ENCODE data around the gene PPARA. TPM values are rescaled to one million over a fixed set of nuclear protein-coding genes. Genes with fewer than 3 reads are reported as not detected.

The PPARA gene
- total RNA-seq, 2 experiments from 2014 or later: 9.1 to 11.8 TPM

GRCh38 chr22:46214616-46215015 lies 64.3 kb downstream of the PPARA start:
- CTCF ChIA-PET: no interaction called here
- no peak overlapping the region for H3K27ac Mint-ChIP-seq
- H3K4me1 Mint-ChIP-seq (ENCODE audit: low read depth): peaks cover 10% of the 10 kb centered on the region
- H3K36me3 Mint-ChIP-seq (ENCODE audit: low read depth): peaks cover 28% of the 10 kb centered on the region
- DNase-seq: no peak
- H3K9me3 Mint-ChIP-seq: no peaks in the 10 kb centered on the region
- intact Hi-C loops (cut with micrococcal nuclease): no loop called here
- no peak overlapping the region for H3K4me3 Mint-ChIP-seq
- no peak for ATAC-seq
- no peak for TF ChIP-seq CTCF (IDR thresholded peaks at IDR 0.05)
- POLR2A ChIA-PET: no interaction called here
- H3K27me3 Mint-ChIP-seq: no peaks in the 10 kb centered on the region

- POLR2A ChIA-PET: no interaction called here
- Mint-ChIP-seq H3K36me3 (ENCODE audit: low read depth) (peaks cover 16% of the 10 kb centered on the region), H3K27ac (peak overlapping the region; percentile 39), H3K27me3 (no peaks in the 10 kb centered on the region), H3K9me3 (no peaks in the 10 kb centered on the region), H3K4me3 (no peak overlapping the region), H3K4me1 (ENCODE audit: low read depth) (peaks cover 15% of the 10 kb centered on the region)
- DNase-seq: peak; percentile 8
- ATAC-seq: no peak
- no peak for TF ChIP-seq CTCF (IDR thresholded peaks at IDR 0.05)
- intact Hi-C loops (cut with micrococcal nuclease): no loop called here
- CTCF ChIA-PET: no interaction called here
These were observed 69.3 kb downstream of the PPARA start for GRCh38 chr22:46219636-46220035.

GRCh38 chr22:46220921-46221320 lies 70.6 kb downstream of the PPARA start:
- POLR2A ChIA-PET: no interaction called here
- no peak overlapping the region for H3K4me3 Mint-ChIP-seq
- no peaks in the 10 kb centered on the region for H3K9me3 Mint-ChIP-seq
- ATAC-seq (peak; percentile 20), DNase-seq (peak; percentile 8)
- CTCF ChIA-PET: no interaction called here
- no peaks in the 10 kb centered on the region for H3K27me3 Mint-ChIP-seq
- peak overlapping the region; percentile 68 for H3K27ac Mint-ChIP-seq
- intact Hi-C loops (cut with micrococcal nuclease): no loop called here
- H3K4me1 Mint-ChIP-seq (ENCODE audit: low read depth): peaks cover 15% of the 10 kb centered on the region
- TF ChIP-seq CTCF (IDR thresholded peaks at IDR 0.05): no peak
- H3K36me3 Mint-ChIP-seq (ENCODE audit: low read depth): peaks cover 20% of the 10 kb centered on the region

GRCh38 chr22:46224044-46224897 lies 73.9 kb downstream of the PPARA start:
- intact Hi-C loops (cut with micrococcal nuclease): no loop called here
- Mint-ChIP-seq H3K9me3 (no peaks in the 10 kb centered on the region), H3K36me3 (ENCODE audit: low read depth) (peaks cover 17% of the 10 kb centered on the region), H3K27me3 (no peaks in the 10 kb centered on the region), H3K27ac (no peak overlapping the region), H3K4me3 (no peak overlapping the region), H3K4me1 (ENCODE audit: low read depth) (peaks cover 13% of the 10 kb centered on the region)
- ChIA-PET POLR2A (interaction anchor here (0.6 kb wide), 2 partner anchors 77 to 80 kb away, joined by 3 read pairs; no protein-coding TSS in a partner anchor), CTCF (no interaction called here)
- DNase-seq (no peak), ATAC-seq (no peak)
- no peak for TF ChIP-seq CTCF (IDR thresholded peaks at IDR 0.05)

GRCh38 chr22:46224898-46225290 lies 74.6 kb downstream of the PPARA start:
- intact Hi-C loops (cut with micrococcal nuclease): no loop called here
- ChIA-PET CTCF (no interaction called here), POLR2A (interaction anchor here (0.6 kb wide), 1 partner anchor 81 kb away, joined by 3 read pairs; no protein-coding TSS in a partner anchor)
- no peaks in the 10 kb centered on the region for H3K27me3 Mint-ChIP-seq
- no peaks in the 10 kb centered on the region for H3K9me3 Mint-ChIP-seq
- no peak for DNase-seq
- no peak for TF ChIP-seq CTCF (IDR thresholded peaks at IDR 0.05)
- peaks cover 7% of the 10 kb centered on the region for H3K4me1 Mint-ChIP-seq (ENCODE audit: low read depth)
- ATAC-seq: no peak
- no peak overlapping the region for H3K27ac Mint-ChIP-seq
- H3K36me3 Mint-ChIP-seq (ENCODE audit: low read depth): peaks cover 12% of the 10 kb centered on the region
- no peak overlapping the region for H3K4me3 Mint-ChIP-seq

All from activated CD8-positive, alpha-beta T cell treated with anti-CD3 and anti-CD28 coated beads for 36 hours (primary cell).